NCI-H510A treated with DMSO at 0.1 percent for 48 hours (cell line): ENCODE results near the gene ERVH48-1.
"Not testable (repeated sequence)": the region's sequence is repeated elsewhere in the genome, so short reads cannot be mapped to it uniquely, and the experiment has no call there.

Experiments
- DNase-seq: peaks from one replicate; lab custom pipeline; 2025; lab: John Stamatoyannopoulos, UW

Gene ERVH48-1

DNA sequence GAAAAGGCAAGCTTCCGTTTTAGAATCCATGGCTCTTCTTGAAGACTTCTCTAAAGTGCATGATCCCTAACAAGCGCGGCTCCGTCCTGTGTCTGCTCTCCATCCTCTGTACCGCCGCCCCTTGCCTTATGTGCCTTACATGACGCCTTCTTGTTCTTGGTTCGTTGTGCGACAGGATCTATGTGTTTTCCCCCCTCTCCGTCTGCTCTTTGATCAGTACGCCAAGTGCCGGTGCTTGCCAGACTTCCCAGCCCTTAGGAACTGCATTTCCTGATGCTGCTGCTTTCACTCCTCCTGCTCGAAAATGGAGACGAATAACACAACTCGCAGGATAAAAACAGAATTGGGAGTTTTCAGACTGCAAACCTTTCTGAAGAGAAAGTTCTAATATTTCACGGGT lies 19.2 kb downstream of the ERVH48-1 start:
- no peak for DNase-seq

DNA sequence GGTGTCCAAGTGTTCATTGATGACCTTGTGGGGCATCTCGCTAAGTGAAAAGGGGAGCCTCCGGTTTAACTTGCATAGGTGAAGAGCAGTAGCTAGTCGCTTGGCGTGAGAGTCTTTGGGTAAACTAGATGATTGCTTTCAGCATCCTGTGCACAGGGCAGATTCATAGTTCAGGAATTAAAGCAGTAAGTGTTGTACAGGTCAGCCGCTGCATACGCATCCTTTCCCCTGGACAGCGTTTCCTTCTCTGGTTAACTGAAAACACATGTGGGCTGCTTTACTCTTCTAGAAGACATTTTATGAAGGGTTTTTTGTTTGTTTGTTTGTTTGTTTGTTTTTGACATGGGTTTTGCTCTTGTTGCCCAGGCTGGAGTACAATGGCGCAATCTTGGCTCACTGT lies 20.2 kb downstream of the ERVH48-1 start:
- DNase-seq = no peak

DNA sequence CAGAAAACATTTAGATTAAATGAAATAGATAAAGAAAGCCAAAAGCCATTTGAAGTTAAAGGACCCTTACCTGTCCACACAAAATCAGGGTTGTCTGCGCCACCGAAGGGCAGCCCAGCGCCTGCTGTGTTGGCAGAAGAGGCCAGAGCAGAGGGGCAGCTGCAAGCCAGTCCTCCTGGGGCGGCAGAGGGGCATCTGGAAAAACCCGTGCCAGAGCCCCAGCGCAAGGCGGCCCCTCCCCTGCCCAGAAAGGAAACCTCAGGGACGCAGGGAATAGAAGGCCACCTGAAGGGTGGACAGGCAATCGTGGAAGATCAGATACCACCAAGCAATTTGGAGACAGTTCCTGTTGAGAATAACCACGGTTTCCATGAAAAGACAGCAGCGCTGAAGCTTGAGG lies 21.6 kb downstream of the ERVH48-1 start:
- no peak for DNase-seq

DNA sequence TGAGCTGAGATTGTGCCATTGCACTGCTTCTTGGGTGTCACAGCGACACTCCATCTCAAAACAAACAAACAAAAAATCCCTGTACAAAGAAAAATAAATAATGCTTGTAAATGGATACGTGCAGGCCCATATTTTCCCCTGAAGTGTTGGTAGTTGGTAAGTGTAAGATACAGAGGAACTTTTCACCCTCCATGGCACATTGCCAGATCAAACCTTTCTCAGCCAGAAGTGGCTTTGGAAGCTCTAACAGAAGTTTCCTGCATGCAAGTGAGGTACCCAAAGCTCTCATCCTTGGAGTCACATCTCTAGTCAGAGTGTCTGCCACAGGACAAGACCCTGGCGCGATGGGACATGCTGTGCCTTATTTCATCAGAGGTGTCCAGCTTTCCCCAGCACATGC lies 25.0 kb downstream of the ERVH48-1 start:
- no peak for DNase-seq

DNA sequence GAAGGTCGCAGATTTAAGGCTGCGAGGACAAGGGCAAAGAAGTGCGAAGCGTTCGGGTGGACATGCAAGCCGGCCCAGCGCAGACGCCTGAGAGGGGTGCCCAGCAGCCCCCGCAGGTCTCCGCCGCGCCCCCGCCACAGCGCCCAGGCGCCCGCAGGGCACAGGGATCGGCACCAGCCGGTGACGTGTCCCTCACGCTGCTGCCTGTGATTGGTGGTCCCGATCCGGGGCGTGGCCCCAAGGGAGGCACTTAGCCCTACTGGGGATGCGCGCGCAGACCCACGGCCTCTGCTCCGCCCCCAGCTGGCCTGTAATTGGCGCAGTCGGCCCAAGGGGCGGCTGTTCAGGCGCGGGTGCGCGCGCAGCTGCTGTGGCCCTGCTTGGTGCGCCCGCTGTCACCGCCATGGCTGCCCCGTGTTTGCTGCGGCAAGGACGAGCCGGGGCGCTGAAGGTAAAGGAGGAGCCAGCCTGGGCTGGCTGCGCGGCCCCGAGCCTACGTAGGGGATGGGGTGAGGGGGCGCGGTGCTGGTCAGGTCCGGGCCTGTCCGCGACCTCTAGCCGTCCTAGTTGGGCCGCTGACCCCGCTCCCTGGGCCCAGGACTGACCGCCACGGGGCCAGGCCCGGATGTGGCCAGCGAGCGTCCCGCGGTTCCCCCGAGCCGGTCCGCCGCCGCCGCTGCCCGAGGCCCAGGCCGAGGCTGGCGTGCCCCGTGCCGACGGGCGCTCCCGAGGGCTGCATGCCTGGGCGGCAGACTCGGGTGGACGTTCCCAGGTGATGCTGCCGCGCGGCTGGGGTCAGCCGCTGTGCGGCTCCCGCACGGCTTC lies 32.3 kb downstream of the ERVH48-1 start, which contains the start of gene NDUFV3:
TSS of gene NDUFV3 (plus strand) at position 379 of the 825 bp plus-strand sequence. CDS start at position 404, 25 bp downstream.
- peak; percentile 96 for DNase-seq

DNA sequence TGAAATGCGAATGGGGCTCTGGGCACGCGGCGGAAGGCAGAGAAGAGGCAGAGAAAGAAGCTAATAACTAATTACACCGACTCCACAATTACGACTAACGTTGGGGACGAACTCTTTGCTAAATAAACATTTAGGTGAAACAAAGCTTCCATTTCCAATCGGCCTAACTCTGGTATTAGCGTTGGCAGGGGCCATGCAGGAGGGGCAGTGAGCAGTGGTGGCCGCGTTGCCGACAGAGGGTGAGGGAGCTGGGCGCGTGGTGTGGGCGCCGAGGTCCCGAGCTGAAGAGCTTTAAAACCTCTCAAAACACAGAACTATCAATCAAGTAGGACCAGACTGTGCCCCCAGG lies 32.9 kb downstream of the ERVH48-1 start:
- DNase-seq = no peak

DNA sequence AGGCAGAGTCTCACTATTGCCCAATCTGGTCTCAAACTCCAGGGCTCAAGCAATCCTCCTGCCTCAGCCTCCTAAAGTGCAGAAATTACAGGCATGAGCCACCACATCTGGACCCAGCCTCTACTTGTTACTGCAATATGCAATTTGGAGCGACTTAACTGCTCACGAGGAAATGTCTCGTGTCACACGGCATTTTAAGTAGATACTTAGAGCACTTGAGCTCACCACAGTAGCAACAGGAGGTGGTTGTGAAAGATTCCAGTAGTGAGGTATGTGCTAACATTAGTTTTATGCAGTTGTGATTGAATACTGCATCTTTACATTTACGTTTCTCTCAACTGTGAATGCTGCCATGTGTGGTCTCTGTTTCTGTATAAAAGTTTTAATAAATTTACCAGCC lies 38.1 kb downstream of the ERVH48-1 start:
- no peak for DNase-seq

DNA sequence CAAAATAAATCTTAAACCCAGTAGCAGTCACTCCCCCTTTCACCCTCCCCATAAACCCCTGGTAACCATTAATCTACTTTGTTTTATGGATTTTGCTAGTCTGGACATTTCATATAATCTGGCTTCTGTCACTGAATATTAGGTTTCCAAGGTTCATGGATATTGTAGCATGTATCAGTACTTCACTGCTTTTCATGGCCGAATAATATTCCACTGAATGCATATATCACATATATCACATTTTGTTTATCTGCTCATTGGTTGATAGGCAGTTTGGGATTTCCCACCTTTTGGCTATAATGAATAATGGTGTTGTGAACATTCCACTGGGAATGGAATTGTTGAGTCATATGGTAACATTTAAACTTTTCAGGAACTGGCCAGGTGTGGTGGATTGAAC lies 41.5 kb downstream of the ERVH48-1 start:
- DNase-seq = no peak

DNA sequence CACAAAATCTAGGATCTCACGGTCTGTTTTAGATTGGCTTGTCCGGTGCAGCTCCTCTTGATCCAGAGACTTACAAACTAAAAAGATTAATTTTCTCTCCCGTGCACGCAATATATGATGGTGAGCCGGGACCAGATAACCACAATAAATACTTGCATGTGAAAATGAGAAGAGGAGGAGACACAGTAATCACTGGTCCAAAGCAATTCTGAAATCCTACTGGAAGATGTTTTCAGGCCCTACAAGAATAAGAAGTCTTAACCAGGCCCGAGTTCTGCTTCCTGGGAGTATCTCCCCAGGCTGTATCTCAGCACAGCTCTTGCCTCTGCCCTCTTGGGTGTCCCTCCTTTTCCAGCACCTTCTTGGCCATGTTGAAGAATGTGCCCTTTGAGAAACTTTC lies 45.1 kb downstream of the ERVH48-1 start:
- no peak for DNase-seq

DNA sequence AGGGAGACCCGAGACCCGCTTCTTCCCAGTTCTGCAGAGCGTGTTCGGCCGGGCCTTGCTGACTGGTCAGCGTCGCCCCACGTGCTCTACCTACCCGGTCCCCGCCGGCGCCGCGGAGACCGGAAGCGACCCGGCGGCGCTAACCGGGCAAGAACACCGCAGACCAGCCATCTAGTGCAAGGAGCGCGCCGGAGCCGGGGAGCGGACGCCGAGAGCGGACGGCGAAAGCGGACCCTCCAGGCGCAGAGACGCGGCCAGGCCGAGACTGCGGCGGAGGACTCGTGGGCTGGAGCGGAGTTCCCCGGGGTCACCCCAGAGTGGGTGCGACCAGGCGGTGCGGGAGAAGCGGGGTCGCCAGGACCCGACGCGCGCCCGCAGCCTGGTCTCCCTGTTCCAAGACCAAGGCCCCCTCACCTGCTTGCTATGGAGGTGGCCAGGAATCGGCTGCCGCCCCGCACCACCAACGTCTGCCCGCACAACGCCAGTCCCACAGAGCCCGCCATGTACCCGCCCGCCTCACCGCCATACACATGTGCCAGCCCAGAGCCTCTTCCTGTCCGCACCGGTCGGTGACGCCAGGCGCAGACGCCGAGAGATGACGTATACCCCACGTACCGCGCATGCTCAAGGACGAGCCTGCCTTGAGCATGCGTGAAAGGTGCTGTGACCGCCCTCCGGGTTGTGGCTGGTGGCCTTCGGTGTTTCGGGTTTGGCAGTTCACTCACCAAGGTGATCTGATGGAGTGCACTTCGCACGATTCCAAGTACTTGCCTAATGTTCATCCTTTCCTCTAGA lies 46.2 kb downstream of the ERVH48-1 start, which contains the start of gene WDR4:
TSS of gene WDR4 (minus strand) at position 547 of the 795 bp plus-strand sequence. CDS start at position 503, 44 bp downstream.
- DNase-seq = peak; percentile 89

DNA sequence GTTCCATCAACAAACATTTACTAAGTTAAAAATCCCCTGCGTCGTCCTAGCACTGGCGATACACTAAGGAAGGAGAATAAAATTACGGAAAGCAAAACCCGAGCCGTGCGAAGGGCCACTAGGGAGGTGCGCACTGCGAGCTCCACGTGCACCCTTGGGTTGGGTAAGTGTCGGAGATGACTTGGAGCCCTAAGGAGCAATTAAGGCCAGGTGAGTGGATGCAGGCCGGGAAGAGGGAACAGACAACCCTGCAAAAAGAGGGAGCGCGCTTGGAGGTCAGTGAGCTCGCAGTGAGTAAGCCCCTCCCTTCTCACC lies 46.8 kb downstream of the ERVH48-1 start:
- DNase-seq = no peak

DNA sequence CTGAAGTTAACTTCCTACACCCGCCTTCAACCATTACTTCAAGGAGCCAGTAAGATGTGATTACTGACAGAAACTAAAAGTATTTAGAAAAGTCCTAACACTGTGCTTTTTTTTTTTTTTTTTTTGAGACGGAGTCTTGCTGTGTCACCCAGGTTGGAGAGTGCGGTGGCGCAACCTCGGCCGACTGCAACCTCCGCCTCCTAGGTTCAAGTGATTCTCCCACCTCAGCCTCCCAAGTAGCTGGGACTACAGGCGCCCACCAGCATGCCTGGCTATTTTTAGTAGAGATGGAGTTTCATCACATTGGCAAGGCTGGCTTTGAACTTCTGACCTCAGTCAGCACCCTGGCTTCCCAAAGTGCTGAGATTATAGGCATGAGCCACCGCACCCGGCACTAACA lies 49.6 kb downstream of the ERVH48-1 start:
- not testable (repeated sequence) for DNase-seq

DNA sequence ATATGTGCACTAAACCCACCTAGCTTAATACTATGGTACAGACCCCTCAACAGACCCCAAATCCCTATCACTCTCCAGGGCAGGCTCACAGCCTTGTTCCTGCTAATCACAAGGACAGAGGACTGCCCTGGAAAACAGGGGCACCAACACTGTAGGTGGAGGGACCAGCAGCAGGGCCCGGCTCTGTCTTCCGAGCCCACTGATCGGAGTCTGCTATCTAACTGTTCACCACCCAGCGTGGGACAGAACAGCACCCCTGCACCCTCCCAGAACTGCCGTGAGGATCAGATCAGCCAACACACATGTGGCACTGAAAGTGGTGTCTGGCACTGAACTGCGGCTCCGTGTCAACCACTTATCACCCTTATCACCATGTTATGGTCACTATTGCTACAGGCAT lies 52.3 kb downstream of the ERVH48-1 start:
- no peak for DNase-seq

DNA sequence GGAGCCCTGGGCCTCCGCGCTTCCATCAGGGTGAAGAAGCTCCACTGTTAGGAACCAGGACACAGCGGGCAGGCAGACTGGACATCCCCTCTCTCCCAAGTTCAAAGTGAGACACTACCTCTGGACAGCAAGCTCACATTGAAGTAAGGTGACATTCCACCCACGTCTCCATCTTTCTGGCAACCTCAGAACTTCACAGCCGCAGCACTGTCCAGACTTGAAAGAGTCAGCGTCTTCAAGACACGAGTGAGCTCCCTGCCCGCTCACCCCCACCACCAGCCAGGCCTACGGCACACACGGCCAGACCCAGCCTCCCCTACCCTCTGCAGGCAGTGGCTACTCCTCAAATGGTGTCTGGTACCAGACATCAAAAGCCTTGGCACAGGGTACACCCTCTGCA lies 57.2 kb downstream of the ERVH48-1 start:
- DNase-seq = no peak
